Colonic mucosa (tissue), 4 donors: ENCODE results near the gene MCC. TPM values are rescaled to one million over a fixed set of nuclear protein-coding genes. Genes with fewer than 3 reads are reported as not detected.

Experiments
- DNase-seq: peaks from one replicate; pipeline ENCODE4 v3.0.0-alpha.2; 2020
- H3K27ac ChIP-seq: fragments of 200-600 bp; one replicate; pipeline ENCODE4 v1.8.0; 2021
- H3K27me3 ChIP-seq: fragments of 200-600 bp; one replicate; pipeline ENCODE4 v1.8.0; 2021
- H3K36me3 ChIP-seq: fragments of 200-600 bp; one replicate; pipeline ENCODE4 v1.8.0; 2021
- H3K4me1 ChIP-seq: fragments of 200-600 bp; one replicate; pipeline ENCODE4 v1.8.0; 2021; ENCODE audit warnings: mild to moderate bottlenecking
- H3K4me3 ChIP-seq: fragments of 200-600 bp; one replicate; pipeline ENCODE4 v1.8.0; 2021
- H3K9ac ChIP-seq, 2 donors: one replicate each; pipeline ENCODE4 v1.7.0; 2013; ENCODE audit warnings: control low read depth in 2 of 2, low read depth in 2 of 2, low read length in 2 of 2
- H3K9me3 ChIP-seq: fragments of 200-600 bp; one replicate; pipeline ENCODE4 v1.8.0; 2021
- intact Hi-C: fragments of 100-400 bp; cut with DNase I; formaldehyde crosslinking; loops from one replicate; pipeline ENCODE4 v1.14.1; 2022
- total RNA-seq, 2 donors: library from RNA; stranded (reverse); fragmentation: NEBNext Ultra II Directional in 1 of 2; extraction: Animal tissue kit (Norgen Biotek cat#: 25700) in 1 of 2; gene quantifications; one replicate each; pipeline ENCODE4 v1.2.1, GENCODE V29; 2021
- TF ChIP-seq, protein P1 (sequence below): fragments of 200-600 bp; IDR thresholded peaks from one replicate; pipeline ENCODE4 v1.8.0; 2022; ENCODE audit warnings: antibody characterized with exemption, mild to moderate bottlenecking
- donor health status: healthy.
- donor health status: DM: no; HTN: no; CAD: no.
- donor health status: DM: no; HTN: no; CAD: no.

MCC gene
- total RNA-seq, 2 donors from 2014 or later = 1.9 to 3.1 TPM

- TF ChIP-seq, protein P1, sequence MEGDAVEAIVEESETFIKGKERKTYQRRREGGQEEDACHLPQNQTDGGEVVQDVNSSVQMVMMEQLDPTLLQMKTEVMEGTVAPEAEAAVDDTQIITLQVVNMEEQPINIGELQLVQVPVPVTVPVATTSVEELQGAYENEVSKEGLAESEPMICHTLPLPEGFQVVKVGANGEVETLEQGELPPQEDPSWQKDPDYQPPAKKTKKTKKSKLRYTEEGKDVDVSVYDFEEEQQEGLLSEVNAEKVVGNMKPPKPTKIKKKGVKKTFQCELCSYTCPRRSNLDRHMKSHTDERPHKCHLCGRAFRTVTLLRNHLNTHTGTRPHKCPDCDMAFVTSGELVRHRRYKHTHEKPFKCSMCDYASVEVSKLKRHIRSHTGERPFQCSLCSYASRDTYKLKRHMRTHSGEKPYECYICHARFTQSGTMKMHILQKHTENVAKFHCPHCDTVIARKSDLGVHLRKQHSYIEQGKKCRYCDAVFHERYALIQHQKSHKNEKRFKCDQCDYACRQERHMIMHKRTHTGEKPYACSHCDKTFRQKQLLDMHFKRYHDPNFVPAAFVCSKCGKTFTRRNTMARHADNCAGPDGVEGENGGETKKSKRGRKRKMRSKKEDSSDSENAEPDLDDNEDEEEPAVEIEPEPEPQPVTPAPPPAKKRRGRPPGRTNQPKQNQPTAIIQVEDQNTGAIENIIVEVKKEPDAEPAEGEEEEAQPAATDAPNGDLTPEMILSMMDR = no peak
- Histone ChIP-seq H3K9ac (no peak overlapping the region), H3K36me3 (no peaks in the 10 kb centered on the region), H3K4me3 (no peak overlapping the region), H3K9me3 (no peaks in the 10 kb centered on the region), H3K27ac (no peak overlapping the region), H3K4me1 (no peaks in the 10 kb centered on the region), H3K27me3 (no peaks in the 10 kb centered on the region)
- intact Hi-C loops = no loop called here
- no peak for DNase-seq
Measured at GRCh38 chr5:113205807-113206206, 282.4 kb downstream of the MCC start.

DNA sequence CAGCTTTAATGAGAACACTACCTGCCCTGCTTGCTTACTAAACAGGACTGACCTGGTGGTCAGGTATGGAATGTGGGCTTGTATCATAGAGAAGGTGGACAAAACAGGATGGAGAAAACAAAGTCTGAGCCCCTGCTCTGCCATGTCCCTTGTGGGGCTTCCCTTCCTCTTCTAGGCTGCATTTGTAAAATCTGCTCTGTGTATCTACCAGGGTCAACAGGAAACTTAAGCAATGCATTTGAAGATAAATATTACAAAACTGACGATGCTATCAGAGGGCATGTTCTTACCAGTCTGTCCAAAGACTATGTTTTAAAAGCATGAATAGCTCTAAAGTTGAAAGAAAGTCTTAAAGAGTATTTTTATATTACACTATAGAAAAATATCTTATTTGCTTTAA is 282.9 kb downstream of the MCC start:
- intact Hi-C loops = no loop called here
- H3K9ac ChIP-seq = no peak overlapping the region

GRCh38 chr5:113204525-113205161 is 283.6 kb downstream of the MCC start:
- Histone ChIP-seq H3K27ac (no peak overlapping the region), H3K9ac (no peak overlapping the region), H3K4me1 (no peaks in the 10 kb centered on the region), H3K4me3 (no peak overlapping the region), H3K27me3 (no peaks in the 10 kb centered on the region), H3K9me3 (no peaks in the 10 kb centered on the region), H3K36me3 (no peaks in the 10 kb centered on the region)
- intact Hi-C loops = no loop called here
- TF ChIP-seq, protein P1 = no peak
- DNase-seq = peak; percentile 42

More for the DNA sequence above, 282.9 kb downstream of the MCC start:
- H3K9me3 ChIP-seq = no peaks in the 10 kb centered on the region
- no peaks in the 10 kb centered on the region for H3K36me3 ChIP-seq
- H3K27me3 ChIP-seq = no peaks in the 10 kb centered on the region
- TF ChIP-seq, protein P1 = no peak
- H3K27ac ChIP-seq = no peak overlapping the region
- H3K4me1 ChIP-seq = no peaks in the 10 kb centered on the region
- no peak for DNase-seq
- no peak overlapping the region for H3K4me3 ChIP-seq

- no peaks in the 10 kb centered on the region for H3K36me3 ChIP-seq
- no peaks in the 10 kb centered on the region for H3K4me1 ChIP-seq
- no peak for DNase-seq
- H3K9me3 ChIP-seq = no peaks in the 10 kb centered on the region
- H3K27me3 ChIP-seq = no peaks in the 10 kb centered on the region
- H3K4me3 ChIP-seq = no peak overlapping the region
- intact Hi-C loops = no loop called here
- H3K9ac ChIP-seq = no peak overlapping the region
- TF ChIP-seq, protein P1 = no peak
- no peak overlapping the region for H3K27ac ChIP-seq
Measured at GRCh38 chr5:113203916-113204315, 284.3 kb downstream of the MCC start.

GRCh38 chr5:113202746-113203716 is 285.2 kb downstream of the MCC start:
- TF ChIP-seq, protein P1 = no peak
- Histone ChIP-seq H3K27me3 (no peaks in the 10 kb centered on the region), H3K4me1 (no peaks in the 10 kb centered on the region), H3K27ac (no peak overlapping the region), H3K9me3 (no peaks in the 10 kb centered on the region), H3K9ac (no peak overlapping the region), H3K4me3 (no peak overlapping the region), H3K36me3 (no peaks in the 10 kb centered on the region)
- no peak for DNase-seq
- intact Hi-C loops = no loop called here
